Liver (tissue), 9 donors: Measurements from ENCODE around the gene PCAT6. TPM values are rescaled to one million over a fixed set of nuclear protein-coding genes. Genes with fewer than 3 reads are reported as not detected.

Experiments
- DNase-seq: peaks from one replicate; pipeline ENCODE4 v3.0.0-alpha.2; 2017; ENCODE audit warnings: low spot score
- H3K27ac ChIP-seq, 2 donors: one replicate each; pipeline ENCODE4 v1.7.0; 2013; ENCODE audit warnings: inconsistent platforms in 2 of 2, low read length in 2 of 2, control low read depth in 1 of 2, low read depth in 1 of 2, mild to moderate bottlenecking in 1 of 2
- H3K27me3 ChIP-seq, 4 donors: one replicate each; pipeline versions ENCODE4 v1.6.1 to v1.7.0; 2013; ENCODE audit warnings: low read length in 3 of 4, inconsistent platforms in 1 of 4, mild to moderate bottlenecking in 1 of 4, moderate library complexity in 1 of 4; ENCODE audit not compliant: control insufficient read depth in 4 of 4, insufficient read depth in 4 of 4
- H3K36me3 ChIP-seq, 4 donors: one replicate each; pipeline versions ENCODE4 v1.6.1 to v1.7.0; 2013; ENCODE audit warnings: low read length in 3 of 4, mild to moderate bottlenecking in 3 of 4, low read depth in 1 of 4, moderate library complexity in 1 of 4; ENCODE audit not compliant: control insufficient read depth in 4 of 4, insufficient read depth in 3 of 4
- H3K4me1 ChIP-seq, 4 donors: one replicate each; pipeline versions ENCODE4 v1.6.1 to v1.7.0; 2013; ENCODE audit warnings: low read length in 3 of 4, mild to moderate bottlenecking in 3 of 4, moderate library complexity in 1 of 4; ENCODE audit not compliant: control insufficient read depth in 4 of 4, insufficient read depth in 4 of 4
- H3K4me3 ChIP-seq, 3 donors: one replicate each; pipeline versions ENCODE4 v1.6.1 to v1.7.0; 2013; ENCODE audit warnings: low read length in 3 of 3, control low read depth in 1 of 3, low read depth in 1 of 3, mild to moderate bottlenecking in 1 of 3
- H3K9ac ChIP-seq, 2 donors: one replicate each; pipeline ENCODE4 v1.7.0; 2013; ENCODE audit warnings: low read length in 2 of 2, mild to moderate bottlenecking in 2 of 2, moderate library complexity in 2 of 2, control low read depth in 1 of 2, low read depth in 1 of 2
- H3K9me3 ChIP-seq, 4 donors: one replicate each; pipeline versions ENCODE4 v1.6.1 to v1.7.0; 2013; ENCODE audit warnings: low read length in 3 of 4; ENCODE audit not compliant: control insufficient read depth in 4 of 4
- ATF3 ChIP-seq: IDR thresholded peaks from 2 replicates; pipeline ENCODE4 v1.6.1; 2016; ENCODE audit warnings: antibody characterized with exemption
- CTCF ChIP-seq: fragments of 150-350 bp; IDR thresholded peaks from 2 replicates; pipeline ENCODE4 v1.5.1; 2017; ENCODE audit warnings: improper control_type of control experiment, low read depth, low read length; ENCODE audit not compliant: missing input control
- EGR1 ChIP-seq, 2 donors: IDR thresholded peaks; 2 replicates each; pipeline ENCODE4 v1.6.1; 2016 to 2018; ENCODE audit warnings: antibody characterized with exemption in 2 of 2, low read depth in 2 of 2
- GABPA ChIP-seq, 2 donors: IDR thresholded peaks in 1 of 2; conservative IDR thresholded peaks in 1 of 2; 2 replicates each; pipeline ENCODE4 v1.6.1; 2016; ENCODE audit warnings: antibody characterized with exemption in 2 of 2, mild to moderate bottlenecking in 1 of 2, moderate library complexity in 1 of 2
- HNF4A ChIP-seq, 2 donors: conservative IDR thresholded peaks; 2 replicates each; pipeline ENCODE4 v1.6.1; 2016; ENCODE audit warnings: antibody characterized with exemption in 2 of 2, mild to moderate bottlenecking in 2 of 2
- HNF4G ChIP-seq: IDR thresholded peaks from 2 replicates; pipeline ENCODE4 v1.6.1; 2016; ENCODE audit warnings: antibody characterized with exemption
- JUND ChIP-seq, 2 donors: IDR thresholded peaks; 2 replicates each; pipeline ENCODE4 v1.6.1; 2016; ENCODE audit warnings: antibody characterized with exemption in 2 of 2
- RAD21 ChIP-seq, 2 donors: IDR thresholded peaks; 2 replicates each; pipeline ENCODE4 v1.6.1; 2016; ENCODE audit warnings: antibody characterized with exemption in 2 of 2, mild to moderate bottlenecking in 2 of 2
- REST ChIP-seq: IDR thresholded peaks from 2 replicates; pipeline ENCODE4 v1.6.1; 2016; ENCODE audit warnings: antibody characterized with exemption, mild to moderate bottlenecking
- SP1 ChIP-seq: IDR thresholded peaks from 2 replicates; pipeline ENCODE4 v1.6.1; 2018; ENCODE audit warnings: antibody characterized with exemption, mild to moderate bottlenecking
- TAF1 ChIP-seq: conservative IDR thresholded peaks from 2 replicates; pipeline ENCODE4 v1.6.1; 2016; ENCODE audit warnings: antibody characterized with exemption, mild to moderate bottlenecking
- ZBTB33 ChIP-seq: IDR thresholded peaks from 2 replicates; pipeline ENCODE4 v1.6.1; 2016; ENCODE audit warnings: antibody characterized with exemption
- WGBS: extraction: QIAGEN DNeasy Blood & Tissue Kit; methylation state at CpG from one replicate; pipeline ENCODE4 v1.1.7; 2013; 5-methylcytosine and 5-hydroxymethylcytosine counted together
- polyA plus RNA-seq, 2 donors: library from polyadenylated mRNA; stranded (reverse) in 1 of 2; unstranded in 1 of 2; fragments of 200-250 nt in 1 of 2; fragments of >200 nt in 1 of 2; fragmentation: Nextera tagmentation in 1 of 2; extraction: Ambion mirVana in 1 of 2; gene quantifications; one replicate each; pipeline versions ENCODE4 v1.2.1 to v1.2.3, GENCODE V29; 2013 to 2015
- total RNA-seq, 2 donors: library from RNA; depleted of rRNA; stranded (reverse); fragments of >200 nt; gene quantifications; one replicate each; pipeline ENCODE4 v1.2.3, GENCODE V29; 2014
- donor health status: healthy.
- donor health status: healthy.
- donor health status: healthy.
- donor health status: healthy.
- donor health status: healthy.

PCAT6 gene
- total and polyA plus RNA-seq, 4 donors = 0.23 to 1.2 TPM; not detected in 2

GRCh38 chr1:202856014-202856413 is 45.3 kb downstream of the PCAT6 start:
- Histone ChIP-seq H3K9ac (no peak overlapping the region), H3K27me3 (no peaks in the 10 kb centered on the region), H3K4me3 (no peak overlapping the region), H3K27ac (no peak overlapping the region), H3K9me3 (no peaks in the 10 kb centered on the region), H3K36me3 (no peaks in the 10 kb centered on the region), H3K4me1 (peaks cover 0 to 11% (median 3%) of the 10 kb centered on the region in 4 donors)
- DNase-seq = no peak
- 95% methylated on average over 2 of the region's 2 CpGs for WGBS
- TF ChIP-seq ATF3 = no peak

GRCh38 chr1:202857136-202857610 is 46.4 kb downstream of the PCAT6 start:
- H3K36me3 ChIP-seq = no peaks in the 10 kb centered on the region
- TF ChIP-seq ZBTB33 (no peak), JUND (IDR thresholded peaks at IDR 0.05) (no peak), HNF4A (conservative IDR thresholded peaks at IDR 0.05) (peak; percentile 45 to 69), SP1 (peak; percentile 71), RAD21 (IDR thresholded peaks at IDR 0.05) (no peak), REST (no peak), HNF4G (peak; percentile 13), EGR1 (IDR thresholded peaks at IDR 0.05; ENCODE audit: low read depth in 2 of 2) (no peak), GABPA (IDR thresholded peaks at IDR 0.05 in 1 of 2, conservative IDR thresholded peaks at IDR 0.05 in 1 of 2) (no peak)
- H3K9ac ChIP-seq = no peak overlapping the region
- H3K27ac ChIP-seq = no peak overlapping the region
- H3K27me3 ChIP-seq = no peaks in the 10 kb centered on the region
- no peak overlapping the region for H3K4me3 ChIP-seq
- DNase-seq = peak; percentile 41
- 48% methylated on average over 4 of the region's 4 CpGs for WGBS
- H3K4me1 ChIP-seq = peaks cover 0 to 19% (median 10%) of the 10 kb centered on the region in 4 donors
- no peaks in the 10 kb centered on the region for H3K9me3 ChIP-seq

GRCh38 chr1:202858331-202858730 is 47.6 kb downstream of the PCAT6 start:
- Histone ChIP-seq H3K4me3 (no peak overlapping the region), H3K27me3 (no peaks in the 10 kb centered on the region), H3K9me3 (no peaks in the 10 kb centered on the region), H3K27ac (no peak overlapping the region), H3K36me3 (no peaks in the 10 kb centered on the region), H3K9ac (no peak overlapping the region), H3K4me1 (peaks cover 1 to 28% (median 16%) of the 10 kb centered on the region in 4 donors)
- DNase-seq = no peak
- 67% methylated on average over 6 of the region's 6 CpGs for WGBS
- no peak for TF ChIP-seq EGR1 (IDR thresholded peaks at IDR 0.05; ENCODE audit: low read depth in 2 of 2)
- TF ChIP-seq HNF4G = no peak
- no peak for TF ChIP-seq JUND (IDR thresholded peaks at IDR 0.05)
- TF ChIP-seq RAD21 (IDR thresholded peaks at IDR 0.05) = peak in 1 of 2 donors; percentile 15
- no peak for TF ChIP-seq TAF1
- TF ChIP-seq CTCF = no peak
- no peak for TF ChIP-seq ATF3
- no peak for TF ChIP-seq ZBTB33
